GM21526 (cell line): ENCODE results near the gene PLXNA1.

ENCODE experiments used
- ATAC-seq: cut with Tn5 transposase; IDR thresholded peaks from one replicate; pipeline ENCODE4 v1.9.1; 2021; ENCODE audit warnings: moderate library complexity; ENCODE audit not compliant: unreplicated experiment, low FRiP score

Gene PLXNA1

DNA sequence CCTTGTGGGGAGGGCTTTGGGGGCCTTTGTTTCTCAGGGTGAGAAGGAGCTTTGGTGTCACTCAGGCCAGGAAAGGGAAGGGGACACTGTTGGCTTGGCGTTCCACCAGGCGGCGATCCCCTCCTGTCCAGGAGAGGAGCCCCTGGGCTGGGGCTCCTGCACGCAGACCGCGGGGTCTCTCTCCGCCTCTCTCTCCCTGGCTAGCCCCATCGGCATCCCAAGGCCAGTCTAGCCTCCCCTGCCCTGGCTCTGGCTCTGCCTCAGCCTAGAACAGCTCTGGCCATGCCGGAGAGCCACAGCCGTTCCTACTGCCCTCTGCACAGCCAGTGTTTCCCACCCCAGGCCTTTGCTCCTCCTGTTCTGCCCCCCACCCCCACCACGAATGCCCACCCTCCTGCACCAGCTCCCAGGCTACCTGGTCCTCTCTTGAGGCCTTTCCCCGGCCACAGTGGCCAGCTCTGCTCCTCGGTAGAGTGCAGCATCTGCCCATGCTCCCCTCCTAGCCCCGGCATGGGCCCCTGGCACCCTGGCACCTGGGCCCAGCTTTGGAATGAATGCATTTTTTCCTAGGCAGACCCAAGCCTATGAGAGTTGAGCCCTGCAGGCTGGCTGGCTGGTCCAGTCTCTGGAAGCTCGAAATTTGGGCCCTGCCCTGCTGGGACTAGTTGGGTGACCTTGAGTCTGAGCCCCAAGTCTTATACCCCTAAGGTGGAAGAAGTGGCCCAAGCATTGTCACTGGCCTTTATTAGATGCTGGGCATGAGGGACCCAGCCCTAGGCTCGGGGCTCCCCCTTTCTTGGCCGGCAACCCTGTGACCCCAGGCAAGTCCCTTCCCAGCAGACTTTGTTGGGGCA, 2.4 kb downstream of the PLXNA1 start:
- no peak for ATAC-seq

DNA sequence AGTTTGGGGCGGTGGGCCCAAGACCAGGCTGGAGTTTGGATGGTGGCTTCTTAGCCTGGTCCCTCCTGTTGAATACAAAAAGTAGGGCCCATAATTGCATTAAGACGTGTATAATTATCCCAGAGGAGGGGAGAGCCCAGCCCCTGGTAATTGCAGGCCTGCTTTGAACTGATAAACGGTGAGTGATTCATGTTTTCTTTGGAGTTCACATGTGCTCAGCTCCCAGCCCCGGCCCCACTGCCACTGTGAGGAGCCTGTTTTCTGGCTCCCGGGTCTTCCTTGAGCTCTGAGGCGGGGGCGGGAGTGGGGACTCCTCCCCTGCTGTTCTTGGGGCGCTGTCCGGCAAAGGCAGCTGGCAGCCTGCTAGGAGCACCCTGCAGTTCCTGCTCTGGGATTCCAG, 3.1 kb downstream of the PLXNA1 start:
- no peak for ATAC-seq

DNA sequence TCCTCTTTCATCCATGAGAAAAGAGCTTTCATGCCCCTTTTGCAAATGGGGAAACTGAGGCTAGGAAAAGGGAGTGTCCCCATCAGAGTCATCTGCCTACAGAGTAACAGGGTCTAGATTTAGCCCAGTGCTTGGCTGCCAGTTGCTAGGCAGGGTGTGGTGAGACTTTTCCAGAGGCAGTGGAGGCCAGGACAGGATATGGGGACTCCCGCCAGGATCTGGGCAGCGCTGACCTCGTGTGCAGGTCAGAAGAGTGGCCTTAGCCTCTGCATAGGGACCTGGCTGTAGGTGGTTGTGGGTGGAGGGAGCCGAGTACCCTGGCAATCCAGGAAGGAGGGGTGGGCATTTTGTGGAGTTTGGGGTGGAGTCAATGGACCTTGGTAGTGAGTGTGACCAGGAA, 4.2 kb downstream of the PLXNA1 start:
- ATAC-seq, result no peak

- ATAC-seq, result no peak
These were observed 4.7 kb downstream of the PLXNA1 start for GRCh38 chr3:126987596-126987995.

- no peak for ATAC-seq
These were observed 5.6 kb downstream of the PLXNA1 start for GRCh38 chr3:126988451-126989021.

GRCh38 chr3:126989316-126990023, 6.6 kb downstream of the PLXNA1 start:
- ATAC-seq, result no peak

DNA sequence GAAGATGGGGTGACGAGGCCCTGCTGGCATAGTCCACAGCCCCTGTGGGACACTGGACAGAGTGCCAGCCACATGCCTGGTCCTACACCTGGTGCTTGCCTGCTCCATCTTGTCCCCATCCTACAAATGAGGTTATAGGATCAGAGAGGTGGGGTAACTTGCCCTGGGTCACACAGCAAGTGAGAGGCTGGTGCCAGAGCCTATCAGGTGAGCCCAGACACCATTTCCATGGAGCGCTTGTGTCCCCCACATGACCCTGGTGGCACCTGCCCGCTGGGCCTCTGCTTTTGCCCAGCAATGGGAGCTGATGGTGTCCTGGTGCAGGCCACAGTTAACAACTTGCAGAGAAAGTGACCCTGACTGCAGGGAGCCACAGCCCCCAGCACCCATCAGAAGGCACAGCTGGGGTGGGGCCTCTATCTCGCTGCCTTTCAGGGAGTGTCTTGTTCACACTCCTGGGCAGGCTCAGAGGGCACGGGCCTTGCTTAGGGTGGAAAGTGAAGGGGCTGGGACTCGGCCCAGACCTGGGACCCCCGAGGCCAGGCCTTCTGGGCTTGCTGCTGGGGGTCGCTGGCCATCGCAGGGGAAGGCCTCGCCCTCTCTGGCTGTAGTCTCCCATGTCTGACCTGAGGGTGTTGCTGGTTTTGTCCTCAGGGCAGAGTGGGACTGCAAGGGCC, 7.2 kb downstream of the PLXNA1 start:
- no peak for ATAC-seq

DNA sequence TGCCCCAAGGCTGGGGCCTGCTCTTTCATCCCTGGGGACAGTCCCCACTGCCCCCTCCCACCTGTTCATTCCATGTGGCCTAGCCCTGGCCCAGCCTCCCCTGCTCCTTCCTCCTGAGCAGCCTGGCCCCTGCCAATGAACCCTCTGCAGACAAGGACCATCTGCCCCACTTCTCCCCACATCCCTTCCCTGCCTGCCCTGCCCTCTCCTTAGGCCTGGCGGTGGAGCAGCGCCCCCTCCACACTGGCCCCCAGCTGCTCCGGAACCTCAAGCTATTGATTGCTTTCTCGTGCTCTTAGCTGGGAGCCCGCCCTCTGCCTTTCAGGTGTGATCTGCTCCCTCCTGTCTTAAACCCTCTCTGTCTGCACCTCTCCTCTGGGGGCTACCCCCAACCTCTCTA, 8.0 kb downstream of the PLXNA1 start:
- no peak for ATAC-seq

GRCh38 chr3:126991366-126992200, 8.7 kb downstream of the PLXNA1 start:
- no peak for ATAC-seq

GRCh38 chr3:126992216-126992615, 9.3 kb downstream of the PLXNA1 start:
- ATAC-seq, result no peak

GRCh38 chr3:126992776-126993175, 9.9 kb downstream of the PLXNA1 start:
- ATAC-seq, result no peak

- ATAC-seq, result no peak
These were observed 10.5 kb downstream of the PLXNA1 start for GRCh38 chr3:126993436-126993835.

DNA sequence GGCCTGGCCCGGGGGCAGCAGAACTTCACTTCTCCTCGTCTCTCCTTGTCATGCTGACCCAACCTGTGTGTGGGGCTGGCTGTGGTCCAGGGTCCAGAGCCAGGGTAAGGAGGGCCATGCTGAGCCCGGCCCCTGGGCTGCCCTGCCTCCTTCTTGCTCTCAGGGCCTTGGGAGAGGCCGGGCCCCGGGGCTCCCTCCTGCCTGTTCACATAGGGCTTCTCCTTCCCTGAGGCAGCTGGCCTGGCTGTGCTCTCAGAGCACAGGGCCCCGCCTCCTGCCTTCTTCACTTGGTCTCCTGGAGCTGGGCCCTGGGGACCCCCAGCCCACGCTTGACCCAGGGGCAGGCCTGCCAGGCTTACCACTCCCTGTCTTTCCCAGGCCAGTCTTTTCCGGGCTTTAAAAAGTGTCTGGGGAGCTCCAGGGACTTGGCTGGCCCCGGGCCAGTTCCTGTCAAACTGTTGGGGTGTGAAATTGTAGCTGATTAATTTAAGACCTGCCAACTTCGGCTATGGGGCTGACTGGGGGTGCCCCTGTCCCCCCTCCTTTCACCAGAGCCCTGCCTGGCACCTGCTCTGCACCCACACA, 11.8 kb downstream of the PLXNA1 start:
- ATAC-seq, result no peak

GRCh38 chr3:126995254-126995780, 12.4 kb downstream of the PLXNA1 start:
- no peak for ATAC-seq

GRCh38 chr3:126995926-126996512, 13.1 kb downstream of the PLXNA1 start:
- ATAC-seq, result no peak

DNA sequence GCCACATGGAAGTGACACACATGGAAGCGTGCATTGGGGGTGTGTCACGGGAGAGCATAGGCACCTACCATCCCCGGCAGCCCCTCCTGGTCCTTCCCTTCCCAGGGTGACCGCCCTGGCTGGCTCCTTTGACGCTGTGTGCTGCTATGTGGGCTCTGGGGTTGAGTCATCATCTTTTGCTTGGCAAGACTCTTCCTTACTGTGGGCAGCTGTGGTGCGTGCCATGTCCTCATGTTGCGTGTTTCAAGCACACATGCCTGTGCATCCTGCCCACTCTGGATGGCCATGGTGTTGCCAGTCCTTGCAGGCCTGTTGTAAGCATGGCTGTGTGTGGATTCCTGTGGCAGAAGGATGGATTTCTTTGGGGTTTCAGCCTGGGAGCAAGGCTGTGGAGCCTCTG, 14.0 kb downstream of the PLXNA1 start:
- no peak for ATAC-seq

DNA sequence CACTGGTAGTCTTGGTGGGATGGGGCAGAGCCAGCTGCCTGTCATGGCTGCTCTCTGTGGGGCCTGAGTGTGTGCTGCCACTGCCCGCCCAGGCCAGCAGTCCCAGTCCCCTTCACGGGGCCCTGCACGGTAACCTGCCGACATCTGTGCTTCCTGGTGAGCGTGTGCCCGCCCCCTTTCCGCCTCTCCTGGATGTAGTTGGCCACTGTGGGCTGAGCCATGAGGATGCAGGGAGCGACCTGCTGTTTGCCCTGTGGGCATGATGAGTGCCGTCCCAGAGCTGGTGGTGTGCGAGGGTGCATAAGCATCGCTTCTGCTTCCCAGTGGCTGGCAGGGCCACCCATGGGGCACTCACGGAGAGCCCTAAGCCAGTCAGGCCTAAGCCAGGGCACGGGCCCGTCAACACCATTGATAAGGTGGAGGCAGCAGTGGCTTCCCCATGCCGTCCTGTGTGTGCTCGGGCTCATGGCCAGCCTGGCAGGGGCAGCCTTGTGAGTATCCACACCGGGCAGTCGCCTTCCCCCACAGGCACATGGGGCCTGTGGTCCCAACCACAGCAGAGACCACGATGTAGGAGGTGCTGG, 14.6 kb downstream of the PLXNA1 start:
- ATAC-seq, result no peak

- no peak for ATAC-seq
These were observed 15.4 kb downstream of the PLXNA1 start for GRCh38 chr3:126998320-126998719.

DNA sequence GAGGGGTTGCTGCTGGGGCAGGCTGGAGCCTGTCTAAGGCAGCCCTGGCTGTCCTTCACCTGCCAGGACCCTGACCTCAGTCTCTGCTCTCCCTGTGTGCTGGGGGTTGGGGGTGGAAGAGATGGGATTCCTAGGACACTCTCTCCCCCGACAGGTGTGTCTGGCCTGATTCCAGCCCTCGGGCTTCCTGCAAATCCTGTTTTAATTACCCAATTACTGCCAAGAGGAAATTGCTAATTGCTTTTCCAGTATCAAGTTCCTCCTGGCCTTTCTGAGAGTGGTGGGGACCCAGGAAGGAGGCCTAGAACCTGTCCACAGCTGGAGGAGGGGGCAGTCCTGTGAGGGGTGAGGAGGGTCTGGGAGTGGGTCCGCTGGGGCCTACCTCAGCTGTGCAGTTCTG, 15.8 kb downstream of the PLXNA1 start:
- ATAC-seq, result no peak
